Measurements from ENCODE around the gene EMILIN3.
"Not testable (repeated sequence)": the region's sequence is repeated elsewhere in the genome, so short reads cannot be mapped to it uniquely, and the experiment has no call there.

The EMILIN3 gene

GRCh38 chr20:41316602-41317545 lies 49.7 kb downstream of the EMILIN3 start:
- peak; percentile 62 for DNase-seq (ENCODE audit: low spot score)

DNA sequence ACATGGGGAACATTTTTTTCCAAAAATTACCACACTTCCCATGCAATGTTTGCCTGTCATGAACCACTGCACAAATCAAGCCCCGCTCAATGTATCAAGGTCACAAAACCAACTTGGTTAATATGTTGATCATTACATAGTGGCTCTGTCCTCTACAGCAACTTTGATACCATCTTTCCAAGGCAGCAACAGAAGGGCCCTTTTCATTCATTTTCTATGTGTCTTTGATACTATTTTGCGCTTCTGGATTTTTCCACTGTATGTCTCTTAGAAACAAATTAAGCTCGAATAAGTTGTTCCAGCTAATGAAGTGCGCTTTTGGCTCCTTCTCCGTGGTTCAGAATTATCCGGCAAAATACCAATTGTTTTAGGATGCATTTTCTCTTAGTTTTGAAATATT lies 50.6 kb downstream of the EMILIN3 start:
- no peak for DNase-seq (ENCODE audit: low spot score)

DNA sequence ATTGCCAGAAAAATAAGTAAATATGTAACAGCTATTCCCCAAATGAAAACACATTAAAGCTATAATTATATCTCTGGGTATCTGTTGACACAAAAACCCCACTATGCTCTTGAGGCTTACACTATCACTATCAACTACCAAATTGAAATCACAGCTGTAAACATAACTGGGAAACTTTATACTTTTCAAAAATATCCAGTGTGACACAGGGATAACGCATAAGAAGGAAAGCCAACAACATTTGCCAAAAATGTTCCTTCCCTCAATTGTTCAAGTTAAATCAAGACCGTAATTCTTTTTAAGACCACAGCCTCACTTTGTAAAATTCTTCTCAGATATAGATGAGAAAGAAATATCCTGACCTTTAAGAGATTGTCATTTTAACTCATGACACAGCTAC lies 52.2 kb downstream of the EMILIN3 start:
- DNase-seq (ENCODE audit: low spot score): no peak

DNA sequence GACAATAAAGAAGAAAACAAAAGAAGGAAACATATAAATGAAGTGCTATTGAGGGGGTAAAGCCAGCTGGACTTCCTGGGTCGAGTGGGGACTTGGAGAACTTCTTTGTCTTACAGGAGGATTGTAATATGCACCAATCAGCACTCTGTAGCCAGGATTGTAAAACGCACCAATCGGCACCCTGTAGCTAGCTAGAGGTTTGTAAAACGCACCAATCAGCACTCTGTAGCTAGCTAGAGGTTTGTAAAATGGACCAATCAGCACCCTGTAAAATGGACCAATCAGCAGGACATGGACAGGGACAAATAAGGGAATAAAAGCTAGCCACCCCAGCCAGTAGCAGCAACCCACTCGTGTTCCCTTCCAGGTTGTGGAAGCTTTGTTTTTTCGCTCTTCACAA lies 54.6 kb downstream of the EMILIN3 start:
- DNase-seq (ENCODE audit: low spot score): not testable (repeated sequence)
